GM10266 (cell line): ENCODE measurements around the gene COX4I1.

Experiments
- DNase-seq: peaks from one replicate; pipeline ENCODE4 v3.0.0; 2012; ENCODE audit errors: extremely low spot score
- TF ChIP-seq, protein P1 (sequence below): IDR thresholded peaks from 2 replicates; pipeline ENCODE4 v1.5.1; 2012; ENCODE audit warnings: mild to moderate bottlenecking, low read depth; ENCODE audit not compliant: control insufficient read depth, insufficient read depth; ENCODE audit errors: missing control alignments

COX4I1 gene

DNA sequence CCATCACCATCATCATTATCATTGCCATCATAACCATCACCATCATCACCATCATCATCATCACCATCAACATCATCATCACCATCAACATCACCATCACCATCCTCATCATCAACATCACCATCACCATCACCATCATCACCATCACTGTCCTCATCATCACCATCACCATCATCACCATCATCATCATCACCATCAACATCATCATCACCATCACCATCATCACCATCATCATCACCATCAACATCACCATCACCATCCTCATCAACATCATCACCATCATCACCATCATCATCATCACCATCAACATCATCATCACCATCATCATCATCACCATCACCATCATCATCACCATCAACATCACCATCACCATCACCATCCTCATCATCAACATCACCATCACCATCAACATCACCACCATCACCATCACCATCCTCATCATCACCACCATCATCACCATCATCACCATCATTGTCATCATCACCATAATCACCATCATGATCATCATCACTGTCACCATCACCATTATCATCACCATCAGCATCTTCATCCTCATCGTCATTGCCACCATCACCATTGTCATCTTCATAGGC, 23.9 kb downstream of the COX4I1 start:
- TF ChIP-seq, protein P1, sequence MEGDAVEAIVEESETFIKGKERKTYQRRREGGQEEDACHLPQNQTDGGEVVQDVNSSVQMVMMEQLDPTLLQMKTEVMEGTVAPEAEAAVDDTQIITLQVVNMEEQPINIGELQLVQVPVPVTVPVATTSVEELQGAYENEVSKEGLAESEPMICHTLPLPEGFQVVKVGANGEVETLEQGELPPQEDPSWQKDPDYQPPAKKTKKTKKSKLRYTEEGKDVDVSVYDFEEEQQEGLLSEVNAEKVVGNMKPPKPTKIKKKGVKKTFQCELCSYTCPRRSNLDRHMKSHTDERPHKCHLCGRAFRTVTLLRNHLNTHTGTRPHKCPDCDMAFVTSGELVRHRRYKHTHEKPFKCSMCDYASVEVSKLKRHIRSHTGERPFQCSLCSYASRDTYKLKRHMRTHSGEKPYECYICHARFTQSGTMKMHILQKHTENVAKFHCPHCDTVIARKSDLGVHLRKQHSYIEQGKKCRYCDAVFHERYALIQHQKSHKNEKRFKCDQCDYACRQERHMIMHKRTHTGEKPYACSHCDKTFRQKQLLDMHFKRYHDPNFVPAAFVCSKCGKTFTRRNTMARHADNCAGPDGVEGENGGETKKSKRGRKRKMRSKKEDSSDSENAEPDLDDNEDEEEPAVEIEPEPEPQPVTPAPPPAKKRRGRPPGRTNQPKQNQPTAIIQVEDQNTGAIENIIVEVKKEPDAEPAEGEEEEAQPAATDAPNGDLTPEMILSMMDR, result no peak
- no peak for DNase-seq

GRCh38 chr16:85824161-85825135, 25.0 kb downstream of the COX4I1 start:
- DNase-seq, result no peak
- TF ChIP-seq, protein P1, result no peak

GRCh38 chr16:85825326-85825725, 25.8 kb downstream of the COX4I1 start:
- no peak for DNase-seq
- TF ChIP-seq, protein P1, result peak; percentile 20

GRCh38 chr16:85826686-85827247, 27.3 kb downstream of the COX4I1 start:
- TF ChIP-seq, protein P1, result no peak
- DNase-seq, result no peak

DNA sequence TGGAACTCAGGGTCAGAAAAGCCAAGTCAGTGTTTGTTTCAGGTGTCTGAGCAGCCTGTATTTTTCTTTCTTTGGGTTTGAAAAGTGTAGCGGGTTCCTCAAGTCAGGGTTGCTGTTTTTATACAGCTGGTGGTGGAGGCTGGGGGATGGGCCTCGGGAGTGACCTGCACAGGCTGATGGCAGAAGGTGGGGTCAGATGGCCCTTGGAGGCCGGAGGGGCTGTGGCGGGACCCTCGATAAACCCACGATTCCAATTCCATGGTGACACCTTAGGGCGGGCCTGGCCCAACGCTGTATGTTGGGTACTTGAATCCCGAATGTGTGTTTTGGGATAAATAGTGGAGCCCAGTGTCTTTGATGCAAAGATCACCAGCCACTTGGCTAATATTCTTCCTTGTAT, 28.7 kb downstream of the COX4I1 start:
- DNase-seq, result no peak
- TF ChIP-seq, protein P1, result no peak

DNA sequence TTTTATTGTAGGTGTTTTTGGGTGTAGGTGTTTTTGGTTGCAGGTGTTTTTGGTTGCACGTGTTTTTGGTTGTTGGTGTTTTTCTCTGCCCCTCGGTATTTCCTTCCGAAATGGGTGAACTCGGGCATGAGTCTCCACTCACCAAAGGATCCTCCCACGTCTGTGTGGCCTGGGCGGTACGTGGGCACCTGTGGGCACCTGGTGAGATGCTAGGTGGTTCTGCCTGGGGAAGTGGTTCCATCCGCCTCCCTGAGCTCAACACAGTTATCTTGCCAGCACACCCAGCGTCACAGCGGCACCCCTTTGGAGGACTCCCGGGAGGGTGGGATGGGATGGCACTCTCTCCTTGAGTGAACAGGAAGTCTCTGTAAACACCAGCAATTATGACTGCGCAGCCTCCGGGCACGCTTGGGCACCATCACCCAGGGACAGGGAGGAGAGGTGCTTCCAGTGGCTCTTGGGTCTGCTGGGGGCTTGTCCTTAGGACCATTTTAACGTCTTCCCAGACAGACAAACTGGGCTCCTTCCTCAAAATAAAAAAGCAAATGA, 29.8 kb downstream of the COX4I1 start:
- TF ChIP-seq, protein P1, result no peak
- DNase-seq, result no peak
